Mesothelial cell of epicardium (in vitro differentiated cells): ENCODE results near the gene RPL27A. TPM values are rescaled to one million over a fixed set of nuclear protein-coding genes. Genes with fewer than 3 reads are reported as not detected.

ENCODE experiments used
- DNase-seq, 2 experiments: peaks; one replicate each; pipeline ENCODE4 v3.0.0; 2021; ENCODE audit warnings: low spot score in 2 of 2; ENCODE audit not compliant: unreplicated experiment in 2 of 2
- H3K27ac Mint-ChIP-seq: 2 replicates; pipeline ENCODE4 v1.8.0; 2021; ENCODE audit warnings: mixed read lengths
- H3K27me3 Mint-ChIP-seq: 2 replicates; pipeline ENCODE4 v1.8.0; 2021; ENCODE audit warnings: low read depth, mixed read lengths
- H3K36me3 Mint-ChIP-seq: 2 replicates; pipeline ENCODE4 v1.8.0; 2021; ENCODE audit warnings: mixed read lengths
- H3K4me1 Mint-ChIP-seq: 2 replicates; pipeline ENCODE4 v1.8.0; 2021; ENCODE audit warnings: mixed read lengths
- H3K4me3 Mint-ChIP-seq: 2 replicates; pipeline ENCODE4 v1.8.0; 2021; ENCODE audit warnings: mild to moderate bottlenecking, moderate library complexity, mixed read lengths
- H3K9me3 Mint-ChIP-seq: 2 replicates; pipeline ENCODE4 v1.8.0; 2021; ENCODE audit warnings: mixed read lengths
- total RNA-seq: library from RNA; stranded (reverse); gene quantifications from 3 replicates; pipeline ENCODE4 v1.2.1, GENCODE V29; 2021
- TF ChIP-seq, protein P1 (sequence below): fragments of 200-600 bp; sonication (generic); IDR thresholded peaks from one replicate; pipeline ENCODE4 v1.5.0; 2021; ENCODE audit warnings: antibody characterized with exemption; ENCODE audit not compliant: unreplicated experiment

The RPL27A gene
- total RNA-seq, 1 donor from 2014 or later, result 923 TPM

DNA sequence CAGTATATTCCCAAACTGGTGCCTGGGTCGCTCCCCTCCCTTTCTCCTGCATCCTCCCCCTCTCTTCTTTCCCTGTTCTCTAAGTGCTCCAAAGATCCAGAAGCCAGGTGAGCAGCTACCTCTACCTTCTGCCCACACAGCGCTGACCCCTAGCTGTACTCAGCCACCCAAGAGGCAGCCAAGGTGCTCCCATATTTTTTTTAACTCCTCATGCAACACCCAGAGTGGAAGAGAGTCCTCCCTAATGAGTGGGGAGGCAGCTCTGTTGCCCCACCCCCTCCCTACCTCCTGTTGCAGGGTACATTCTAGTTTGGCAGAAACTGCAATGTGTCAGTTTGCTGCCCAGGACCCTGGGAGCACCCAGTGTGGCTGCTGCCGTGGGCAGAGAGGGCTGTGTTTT, 40.2 kb downstream of the RPL27A start:
- peaks cover 63% of the 10 kb centered on the region for H3K4me1 Mint-ChIP-seq
- no peak overlapping the region for H3K4me3 Mint-ChIP-seq
- TF ChIP-seq, protein P1, sequence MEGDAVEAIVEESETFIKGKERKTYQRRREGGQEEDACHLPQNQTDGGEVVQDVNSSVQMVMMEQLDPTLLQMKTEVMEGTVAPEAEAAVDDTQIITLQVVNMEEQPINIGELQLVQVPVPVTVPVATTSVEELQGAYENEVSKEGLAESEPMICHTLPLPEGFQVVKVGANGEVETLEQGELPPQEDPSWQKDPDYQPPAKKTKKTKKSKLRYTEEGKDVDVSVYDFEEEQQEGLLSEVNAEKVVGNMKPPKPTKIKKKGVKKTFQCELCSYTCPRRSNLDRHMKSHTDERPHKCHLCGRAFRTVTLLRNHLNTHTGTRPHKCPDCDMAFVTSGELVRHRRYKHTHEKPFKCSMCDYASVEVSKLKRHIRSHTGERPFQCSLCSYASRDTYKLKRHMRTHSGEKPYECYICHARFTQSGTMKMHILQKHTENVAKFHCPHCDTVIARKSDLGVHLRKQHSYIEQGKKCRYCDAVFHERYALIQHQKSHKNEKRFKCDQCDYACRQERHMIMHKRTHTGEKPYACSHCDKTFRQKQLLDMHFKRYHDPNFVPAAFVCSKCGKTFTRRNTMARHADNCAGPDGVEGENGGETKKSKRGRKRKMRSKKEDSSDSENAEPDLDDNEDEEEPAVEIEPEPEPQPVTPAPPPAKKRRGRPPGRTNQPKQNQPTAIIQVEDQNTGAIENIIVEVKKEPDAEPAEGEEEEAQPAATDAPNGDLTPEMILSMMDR, result no peak
- H3K27me3 Mint-ChIP-seq, result no peaks in the 10 kb centered on the region
- H3K9me3 Mint-ChIP-seq, result no peaks in the 10 kb centered on the region
- H3K36me3 Mint-ChIP-seq, result peaks cover 10% of the 10 kb centered on the region
- no peak for DNase-seq
- H3K27ac Mint-ChIP-seq, result peak overlapping the region; percentile 45

GRCh38 chr11:8723711-8724110, 41.1 kb downstream of the RPL27A start:
- no peak overlapping the region for H3K4me3 Mint-ChIP-seq
- no peaks in the 10 kb centered on the region for H3K9me3 Mint-ChIP-seq
- no peaks in the 10 kb centered on the region for H3K27me3 Mint-ChIP-seq
- peaks cover 10% of the 10 kb centered on the region for H3K36me3 Mint-ChIP-seq
- H3K4me1 Mint-ChIP-seq, result peaks cover 60% of the 10 kb centered on the region
- TF ChIP-seq, protein P1, result no peak
- no peak overlapping the region for H3K27ac Mint-ChIP-seq
- DNase-seq, result no peak

GRCh38 chr11:8724682-8725081, 42.1 kb downstream of the RPL27A start:
- Mint-ChIP-seq H3K27me3 (no peaks in the 10 kb centered on the region), H3K9me3 (no peaks in the 10 kb centered on the region), H3K4me1 (peaks cover 53% of the 10 kb centered on the region), H3K27ac (no peak overlapping the region), H3K4me3 (no peak overlapping the region), H3K36me3 (peaks cover 14% of the 10 kb centered on the region)
- TF ChIP-seq, protein P1, result no peak
- no peak for DNase-seq

DNA sequence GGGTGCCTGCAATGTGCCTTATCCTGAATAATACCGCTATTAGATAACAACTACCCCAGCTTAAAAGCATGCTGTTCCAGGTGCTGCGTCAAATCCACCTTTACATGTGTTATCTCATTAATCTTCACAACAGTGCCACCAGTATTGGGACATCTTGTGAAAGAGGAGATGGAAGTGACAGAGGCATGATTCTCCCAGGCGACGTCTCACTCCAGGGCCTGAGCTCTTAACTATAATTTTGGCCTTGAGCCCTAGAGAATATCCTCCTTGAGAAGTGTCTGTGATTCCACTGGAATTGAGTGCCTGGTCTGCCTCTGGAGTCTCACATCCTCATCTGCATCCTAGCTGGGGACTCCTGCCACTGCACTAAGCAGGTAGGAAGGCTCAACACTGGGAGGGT, 43.8 kb downstream of the RPL27A start:
- TF ChIP-seq, protein P1, result no peak
- Mint-ChIP-seq H3K9me3 (no peaks in the 10 kb centered on the region), H3K36me3 (peaks cover 17% of the 10 kb centered on the region), H3K27ac (no peak overlapping the region), H3K4me3 (no peak overlapping the region), H3K4me1 (peaks cover 36% of the 10 kb centered on the region), H3K27me3 (no peaks in the 10 kb centered on the region)
- DNase-seq, result no peak

GRCh38 chr11:8728563-8728962, 46.0 kb downstream of the RPL27A start:
- H3K4me3 Mint-ChIP-seq, result no peak overlapping the region
- H3K27me3 Mint-ChIP-seq, result no peaks in the 10 kb centered on the region
- peaks cover 17% of the 10 kb centered on the region for H3K4me1 Mint-ChIP-seq
- TF ChIP-seq, protein P1, result no peak
- no peak overlapping the region for H3K27ac Mint-ChIP-seq
- peaks cover 17% of the 10 kb centered on the region for H3K36me3 Mint-ChIP-seq
- DNase-seq, result no peak
- H3K9me3 Mint-ChIP-seq, result no peaks in the 10 kb centered on the region

DNA sequence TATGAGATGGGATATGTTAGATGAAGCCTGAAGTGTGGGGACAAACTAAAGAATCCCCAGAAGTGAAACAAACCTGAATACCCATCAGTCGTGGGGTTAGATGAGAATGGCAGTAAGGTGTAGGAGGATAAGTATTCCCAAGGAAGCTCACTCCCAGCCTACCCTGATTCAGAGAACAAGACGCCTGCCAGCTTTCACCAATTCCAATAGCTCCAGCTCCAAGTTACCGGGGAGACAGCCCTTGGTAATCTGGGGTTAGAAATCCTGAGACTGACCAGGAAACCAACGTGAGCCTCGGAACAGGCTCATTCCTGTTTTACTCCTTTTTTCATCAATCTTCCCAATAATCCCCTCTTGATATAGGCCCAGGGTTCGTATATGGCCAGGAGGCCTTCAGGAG, 46.5 kb downstream of the RPL27A start:
- TF ChIP-seq, protein P1, result no peak
- no peak overlapping the region for H3K27ac Mint-ChIP-seq
- H3K4me1 Mint-ChIP-seq, result peaks cover 17% of the 10 kb centered on the region
- no peak overlapping the region for H3K4me3 Mint-ChIP-seq
- no peaks in the 10 kb centered on the region for H3K27me3 Mint-ChIP-seq
- no peaks in the 10 kb centered on the region for H3K9me3 Mint-ChIP-seq
- peaks cover 17% of the 10 kb centered on the region for H3K36me3 Mint-ChIP-seq
- no peak for DNase-seq
